Peyer's patch (tissue), 4 donors: Measurements from ENCODE around the gene CTAGE8.
"Not testable (repeated sequence)": the region's sequence is repeated elsewhere in the genome, so short reads cannot be mapped to it uniquely, and the experiment has no call there.

ENCODE experiments used
- POLR2A ChIP-seq, 2 donors: fragments of 450-650 bp; IDR thresholded peaks; one replicate each; pipeline ENCODE4 v1.5.1; 2017; ENCODE audit warnings: antibody characterized with exemption in 2 of 2, mild to moderate bottlenecking in 2 of 2, moderate library complexity in 2 of 2
- TF ChIP-seq, protein P1 (sequence below), 6 experiments: fragments of 450-650 bp in 4 of 6; fragments of 200-600 bp in 2 of 6; sonication (generic) in 1 of 6; IDR thresholded peaks; one replicate each; pipeline ENCODE4 v1.5.1; 2017 to 2019; ENCODE audit warnings: antibody characterized with exemption in 6 of 6, mild to moderate bottlenecking in 3 of 6, moderate library complexity in 1 of 6

DNA sequence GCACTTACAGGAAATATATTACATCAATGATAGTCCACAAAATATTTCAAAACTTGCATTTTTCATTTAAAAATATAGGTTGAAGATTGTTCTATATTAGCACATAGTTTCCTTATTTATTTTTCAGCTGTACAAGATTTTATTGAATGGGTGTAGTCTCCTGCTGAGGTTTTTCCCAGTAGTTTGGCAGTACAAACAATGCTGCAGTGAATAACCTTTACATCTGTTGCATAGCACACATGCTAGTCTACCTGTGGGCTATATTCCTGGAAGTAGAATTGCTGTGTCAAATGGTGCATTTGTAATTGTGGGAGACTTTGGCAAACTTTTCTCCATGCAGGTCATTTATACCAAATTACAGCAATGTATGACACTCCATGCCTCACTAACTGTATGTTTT, 48.6 kb downstream of the CTAGE8 start:
- TF ChIP-seq, protein P1, sequence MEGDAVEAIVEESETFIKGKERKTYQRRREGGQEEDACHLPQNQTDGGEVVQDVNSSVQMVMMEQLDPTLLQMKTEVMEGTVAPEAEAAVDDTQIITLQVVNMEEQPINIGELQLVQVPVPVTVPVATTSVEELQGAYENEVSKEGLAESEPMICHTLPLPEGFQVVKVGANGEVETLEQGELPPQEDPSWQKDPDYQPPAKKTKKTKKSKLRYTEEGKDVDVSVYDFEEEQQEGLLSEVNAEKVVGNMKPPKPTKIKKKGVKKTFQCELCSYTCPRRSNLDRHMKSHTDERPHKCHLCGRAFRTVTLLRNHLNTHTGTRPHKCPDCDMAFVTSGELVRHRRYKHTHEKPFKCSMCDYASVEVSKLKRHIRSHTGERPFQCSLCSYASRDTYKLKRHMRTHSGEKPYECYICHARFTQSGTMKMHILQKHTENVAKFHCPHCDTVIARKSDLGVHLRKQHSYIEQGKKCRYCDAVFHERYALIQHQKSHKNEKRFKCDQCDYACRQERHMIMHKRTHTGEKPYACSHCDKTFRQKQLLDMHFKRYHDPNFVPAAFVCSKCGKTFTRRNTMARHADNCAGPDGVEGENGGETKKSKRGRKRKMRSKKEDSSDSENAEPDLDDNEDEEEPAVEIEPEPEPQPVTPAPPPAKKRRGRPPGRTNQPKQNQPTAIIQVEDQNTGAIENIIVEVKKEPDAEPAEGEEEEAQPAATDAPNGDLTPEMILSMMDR (IDR thresholded peaks at IDR 0.05): not testable (repeated sequence)
- not testable (repeated sequence) for TF ChIP-seq POLR2A (IDR thresholded peaks at IDR 0.05)
